Body of pancreas (tissue), 4 donors: ENCODE measurements around the gene HOOK2. TPM values are rescaled to one million over a fixed set of nuclear protein-coding genes. Genes with fewer than 3 reads are reported as not detected.
A peak's percentile ranks its signal among the peaks of the same experiment; 100 is the strongest.
"Not testable (repeated sequence)": the region's sequence is repeated elsewhere in the genome, so short reads cannot be mapped to it uniquely, and the experiment has no call there.

Experiments used
- ATAC-seq: fragments of 150-250 bp; one replicate; pipeline ENCODE4 v1.9.1; 2016
- DNase-seq, 4 donors: peaks; one replicate each; pipeline ENCODE4 v3.0.0-alpha.2; 2019
- H3K27ac ChIP-seq, 4 donors: fragments of 200-600 bp; sonication (generic); 1 replicate in 3 of 4; 2 replicates in 1 of 4; pipeline versions ENCODE4 v1.5.1 to v1.6.1; 2016 to 2019; ENCODE audit warnings: mild to moderate bottlenecking in 1 of 4, mixed read lengths in 1 of 4, moderate library complexity in 1 of 4
- H3K27me3 ChIP-seq, 2 donors: fragments of 200-600 bp; sonication (generic); one replicate each; pipeline ENCODE4 v1.6.0; 2016; ENCODE audit warnings: mild to moderate bottlenecking in 1 of 2
- H3K36me3 ChIP-seq, 2 donors: fragments of 200-600 bp; sonication (generic); replicated peaks in 1 of 2; 2 replicates each; pipeline ENCODE4 v1.5.1; 2016; ENCODE audit warnings: low read depth in 2 of 2; ENCODE audit not compliant: insufficient read depth in 1 of 2
- H3K4me1 ChIP-seq: fragments of 200-600 bp; sonication (generic); one replicate; pipeline ENCODE4 v1.6.0; 2016
- H3K4me3 ChIP-seq, 2 donors: fragments of 200-600 bp; sonication (generic); 1 replicate in 1 of 2; 2 replicates in 1 of 2; pipeline ENCODE4 v1.5.1; 2016 to 2019
- H3K9me3 ChIP-seq, 3 donors: fragments of 200-600 bp; sonication (generic); 1 replicate in 2 of 3; 2 replicates in 1 of 3; pipeline ENCODE4 v1.5.1; 2016
- POLR2A ChIP-seq, 3 donors: fragments of 450-650 bp; IDR thresholded peaks; one replicate each; pipeline ENCODE4 v1.6.1; 2016; ENCODE audit warnings: antibody characterized with exemption in 3 of 3, mild to moderate bottlenecking in 2 of 3
- WGBS, 2 donors: methylation state at CpG; one replicate each; pipeline ENCODE4 v1.1.5; 2017; 5-methylcytosine and 5-hydroxymethylcytosine counted together
- intact Hi-C: fragments of 100-400 bp; cut with DNase I; formaldehyde crosslinking; loops from one replicate; pipeline ENCODE4 v1.15.1; 2023
- total RNA-seq, 2 donors: library from RNA; depleted of rRNA; stranded (reverse); fragments of >200 nt; gene quantifications; one replicate each; pipeline ENCODE4 v1.1.0, GENCODE V29; 2016
- TF ChIP-seq, protein P1 (sequence below), 7 experiments: fragments of 450-650 bp in 4 of 7; fragments of 200-600 bp in 3 of 7; sonication (generic) in 3 of 7; IDR thresholded peaks; one replicate each; pipeline ENCODE4 v1.5.1; 2016 to 2019; ENCODE audit warnings: antibody characterized with exemption in 7 of 7

The HOOK2 gene, protein sequence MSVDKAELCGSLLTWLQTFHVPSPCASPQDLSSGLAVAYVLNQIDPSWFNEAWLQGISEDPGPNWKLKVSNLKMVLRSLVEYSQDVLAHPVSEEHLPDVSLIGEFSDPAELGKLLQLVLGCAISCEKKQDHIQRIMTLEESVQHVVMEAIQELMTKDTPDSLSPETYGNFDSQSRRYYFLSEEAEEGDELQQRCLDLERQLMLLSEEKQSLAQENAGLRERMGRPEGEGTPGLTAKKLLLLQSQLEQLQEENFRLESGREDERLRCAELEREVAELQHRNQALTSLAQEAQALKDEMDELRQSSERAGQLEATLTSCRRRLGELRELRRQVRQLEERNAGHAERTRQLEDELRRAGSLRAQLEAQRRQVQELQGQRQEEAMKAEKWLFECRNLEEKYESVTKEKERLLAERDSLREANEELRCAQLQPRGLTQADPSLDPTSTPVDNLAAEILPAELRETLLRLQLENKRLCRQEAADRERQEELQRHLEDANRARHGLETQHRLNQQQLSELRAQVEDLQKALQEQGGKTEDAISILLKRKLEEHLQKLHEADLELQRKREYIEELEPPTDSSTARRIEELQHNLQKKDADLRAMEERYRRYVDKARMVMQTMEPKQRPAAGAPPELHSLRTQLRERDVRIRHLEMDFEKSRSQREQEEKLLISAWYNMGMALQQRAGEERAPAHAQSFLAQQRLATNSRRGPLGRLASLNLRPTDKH
- total RNA-seq: 100 to 1,000 TPM; 114 to 354 TPM

DNA sequence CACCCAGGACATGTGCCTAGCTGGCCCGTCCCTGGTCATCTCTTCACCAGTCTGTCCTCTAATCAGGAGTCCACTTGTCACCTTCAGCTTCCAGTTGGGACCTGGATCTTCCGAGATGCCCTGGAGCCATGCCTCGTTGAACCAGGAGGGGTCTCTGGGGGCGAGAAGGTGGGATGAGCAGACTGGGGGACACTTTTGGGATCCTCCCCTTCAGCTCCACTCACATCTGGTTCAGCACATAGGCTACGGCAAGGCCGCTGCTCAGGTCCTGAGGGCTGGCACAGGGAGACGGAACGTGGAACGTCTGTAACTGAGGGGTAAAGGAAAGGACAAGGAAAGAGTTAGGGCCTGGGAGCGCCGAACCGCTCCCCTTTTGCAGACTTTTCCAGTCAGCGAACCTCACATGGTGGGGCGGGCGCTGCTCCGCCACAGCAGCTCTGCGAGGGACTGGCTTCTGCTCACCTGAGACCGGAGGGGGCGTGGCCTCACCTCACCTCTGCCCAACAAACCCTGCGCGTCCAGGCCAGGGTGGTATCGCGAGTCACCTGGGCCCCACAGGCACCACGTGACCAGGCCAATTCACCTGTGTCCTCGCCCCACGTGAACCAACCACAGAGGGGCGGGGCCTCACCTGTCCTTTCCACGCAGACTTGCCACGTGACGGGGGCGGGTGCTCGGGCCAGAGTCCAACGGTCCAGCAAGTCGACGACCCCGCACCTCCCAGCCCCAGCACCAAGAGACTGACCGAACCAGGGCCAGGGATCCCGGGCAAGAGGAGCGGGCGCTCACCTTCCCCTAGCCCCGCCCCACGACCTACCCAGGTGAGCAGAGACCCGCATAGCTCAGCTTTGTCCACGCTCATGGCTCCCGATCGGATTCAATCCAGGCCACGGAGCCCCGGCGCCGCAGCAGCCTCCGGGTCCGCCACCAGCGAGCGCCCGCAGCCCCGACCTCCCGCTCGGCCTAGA, at the start of gene HOOK2:
Gene HOOK2, minus strand, starts transcription at position 965 of the 968 bp plus-strand sequence. Its CDS starts 103 bp downstream, at position 862.
- TF ChIP-seq, protein P1, sequence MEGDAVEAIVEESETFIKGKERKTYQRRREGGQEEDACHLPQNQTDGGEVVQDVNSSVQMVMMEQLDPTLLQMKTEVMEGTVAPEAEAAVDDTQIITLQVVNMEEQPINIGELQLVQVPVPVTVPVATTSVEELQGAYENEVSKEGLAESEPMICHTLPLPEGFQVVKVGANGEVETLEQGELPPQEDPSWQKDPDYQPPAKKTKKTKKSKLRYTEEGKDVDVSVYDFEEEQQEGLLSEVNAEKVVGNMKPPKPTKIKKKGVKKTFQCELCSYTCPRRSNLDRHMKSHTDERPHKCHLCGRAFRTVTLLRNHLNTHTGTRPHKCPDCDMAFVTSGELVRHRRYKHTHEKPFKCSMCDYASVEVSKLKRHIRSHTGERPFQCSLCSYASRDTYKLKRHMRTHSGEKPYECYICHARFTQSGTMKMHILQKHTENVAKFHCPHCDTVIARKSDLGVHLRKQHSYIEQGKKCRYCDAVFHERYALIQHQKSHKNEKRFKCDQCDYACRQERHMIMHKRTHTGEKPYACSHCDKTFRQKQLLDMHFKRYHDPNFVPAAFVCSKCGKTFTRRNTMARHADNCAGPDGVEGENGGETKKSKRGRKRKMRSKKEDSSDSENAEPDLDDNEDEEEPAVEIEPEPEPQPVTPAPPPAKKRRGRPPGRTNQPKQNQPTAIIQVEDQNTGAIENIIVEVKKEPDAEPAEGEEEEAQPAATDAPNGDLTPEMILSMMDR (IDR thresholded peaks at IDR 0.05): peak in 1 of 7 experiments; percentile 27
- TF ChIP-seq POLR2A (IDR thresholded peaks at IDR 0.05): peak; percentile 63 to 82 (median 78)
- Histone ChIP-seq H3K27me3 (no peaks in the 10 kb centered on the region), H3K36me3 (peaks cover 0 to 5% of the 10 kb centered on the region in 2 donors), H3K4me1 (peaks cover 31% of the 10 kb centered on the region), H3K9me3 (no peaks in the 10 kb centered on the region), H3K27ac (peak within 1 kb of the TSS; percentile 93 to 100 (median 99)), H3K4me3 (peak within 1 kb of the TSS in 1 of 2 donors; percentile 22)
- WGBS, 2 donors: 5 to 29% methylated on average over 9 to 52 of the region's 58 CpGs
- ATAC-seq (peak; percentile 79), DNase-seq (peak; percentile 98 to 100 (median 100))
- intact Hi-C loops: no loop called here

DNA sequence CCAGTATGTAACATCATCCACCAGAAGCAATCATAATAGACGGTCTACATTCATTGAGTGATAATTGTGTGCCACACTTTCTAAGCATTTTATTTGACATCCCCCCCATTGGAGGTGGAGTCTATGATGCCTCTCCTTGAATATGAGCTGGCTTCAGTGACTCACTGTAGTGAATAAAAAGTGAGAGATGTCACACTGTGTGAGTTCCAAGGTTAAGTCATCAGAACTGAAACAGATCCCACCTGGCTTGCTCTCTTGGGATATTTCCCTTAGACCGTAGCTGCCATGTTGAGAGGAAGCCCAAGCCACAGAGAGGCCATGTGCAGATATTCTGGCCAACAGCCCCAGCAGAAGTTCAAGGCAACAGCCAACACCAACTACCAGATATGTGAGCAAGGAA, 46.4 kb upstream of the HOOK2 start:
- WGBS, 2 donors: 79 to 80% methylated on average over 2 of the region's 2 CpGs
- H3K27ac ChIP-seq: no peak overlapping the region
- no peak for ATAC-seq
- no peaks in the 10 kb centered on the region for H3K36me3 ChIP-seq
- DNase-seq: no peak
- TF ChIP-seq, protein P1 (IDR thresholded peaks at IDR 0.05): no peak
- no peak overlapping the region for H3K4me3 ChIP-seq
- no peaks in the 10 kb centered on the region for H3K9me3 ChIP-seq
- intact Hi-C loops: no loop called here
- peaks cover 0 to 7% of the 10 kb centered on the region in 2 donors for H3K27me3 ChIP-seq
- H3K4me1 ChIP-seq: peaks cover 7% of the 10 kb centered on the region

DNA sequence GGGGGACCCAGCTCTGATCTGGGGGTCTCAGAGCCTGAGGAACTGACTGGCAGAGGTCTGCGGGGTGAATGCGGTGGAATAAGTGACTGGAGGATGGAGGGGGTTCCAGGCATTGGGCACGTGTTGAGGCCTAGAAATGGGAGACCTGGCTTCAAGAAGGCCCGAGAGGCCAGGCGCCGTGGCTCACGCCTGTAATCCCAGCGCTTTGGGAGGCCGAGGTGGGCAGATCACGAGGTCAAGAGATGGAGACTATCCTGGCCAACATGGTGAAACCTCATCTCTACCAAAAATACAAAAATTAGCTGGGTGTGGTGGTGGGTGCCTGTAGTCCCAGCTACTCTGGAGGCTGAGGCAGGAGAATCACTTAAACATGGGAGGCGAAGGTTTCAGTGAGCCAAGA, 42.5 kb upstream of the HOOK2 start:
- H3K4me3 ChIP-seq, ATAC-seq, DNase-seq, H3K9me3 ChIP-seq, intact Hi-C loops, H3K27ac ChIP-seq, H3K36me3 ChIP-seq, H3K27me3 ChIP-seq, H3K4me1 ChIP-seq: not testable (repeated sequence)
- WGBS, 2 donors: 83 to 90% methylated on average over 10 to 11 of the region's 11 CpGs

DNA sequence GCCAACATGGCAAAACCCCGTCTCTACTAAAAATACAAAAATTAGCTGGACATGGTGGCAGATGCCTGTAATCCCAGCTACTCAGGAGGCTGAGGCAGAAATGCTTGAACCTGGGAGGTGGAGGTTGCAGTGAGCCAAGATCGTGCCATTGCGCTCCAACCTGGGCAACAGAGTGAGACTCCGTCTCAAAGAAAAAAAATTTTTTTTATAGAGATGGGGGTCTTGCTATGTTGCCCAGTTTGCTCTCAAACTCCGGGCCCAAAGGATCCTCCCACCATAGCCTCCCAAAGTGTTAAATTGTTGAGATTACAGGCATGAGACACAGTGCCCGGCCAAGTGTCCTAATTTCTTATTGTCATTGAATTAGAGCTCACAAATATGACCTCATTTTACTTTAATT, 41.8 kb upstream of the HOOK2 start:
- H3K27ac ChIP-seq, H3K9me3 ChIP-seq, DNase-seq, H3K4me1 ChIP-seq, H3K4me3 ChIP-seq, intact Hi-C loops, H3K27me3 ChIP-seq, ATAC-seq, H3K36me3 ChIP-seq: not testable (repeated sequence)
- 89 to 90% methylated on average over 6 of the region's 6 CpGs for WGBS, 2 donors

DNA sequence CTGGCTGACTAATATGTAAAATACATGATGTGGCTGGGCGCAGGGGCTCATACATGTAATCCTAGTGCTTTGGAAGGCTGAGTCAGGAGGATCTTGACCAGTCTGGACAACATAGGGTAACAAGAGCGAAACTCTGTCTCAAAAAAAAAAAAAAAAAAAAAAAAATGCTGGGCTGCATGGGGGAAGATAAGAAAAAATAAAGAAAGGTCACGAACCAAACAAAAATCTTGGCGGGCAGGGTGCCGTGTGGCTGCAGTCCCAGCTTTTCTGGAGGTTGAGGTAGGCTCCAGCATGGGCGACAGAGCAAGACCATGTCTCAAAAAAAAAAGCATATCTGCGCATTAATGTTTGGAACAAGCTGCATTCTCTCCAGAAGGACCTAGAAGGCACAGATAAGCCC, 39.7 kb upstream of the HOOK2 start:
- TF ChIP-seq POLR2A (IDR thresholded peaks at IDR 0.05): no peak
- TF ChIP-seq, protein P1 (IDR thresholded peaks at IDR 0.05): no peak
- H3K36me3 ChIP-seq: no peaks in the 10 kb centered on the region
- no peaks in the 10 kb centered on the region for H3K9me3 ChIP-seq
- no peaks in the 10 kb centered on the region for H3K4me1 ChIP-seq
- H3K27ac ChIP-seq: no peak overlapping the region
- no peak overlapping the region for H3K4me3 ChIP-seq
- no peak for ATAC-seq
- 82 to 84% methylated on average over 7 of the region's 7 CpGs for WGBS, 2 donors
- no peaks in the 10 kb centered on the region for H3K27me3 ChIP-seq
- intact Hi-C loops: no loop called here
- DNase-seq: no peak
